ENCODE results near the gene PTMA.
"Not testable (repeated sequence)": the region's sequence is repeated elsewhere in the genome, so short reads cannot be mapped to it uniquely, and the experiment has no call there.

PTMA gene, protein sequence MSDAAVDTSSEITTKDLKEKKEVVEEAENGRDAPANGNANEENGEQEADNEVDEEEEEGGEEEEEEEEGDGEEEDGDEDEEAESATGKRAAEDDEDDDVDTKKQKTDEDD

DNA sequence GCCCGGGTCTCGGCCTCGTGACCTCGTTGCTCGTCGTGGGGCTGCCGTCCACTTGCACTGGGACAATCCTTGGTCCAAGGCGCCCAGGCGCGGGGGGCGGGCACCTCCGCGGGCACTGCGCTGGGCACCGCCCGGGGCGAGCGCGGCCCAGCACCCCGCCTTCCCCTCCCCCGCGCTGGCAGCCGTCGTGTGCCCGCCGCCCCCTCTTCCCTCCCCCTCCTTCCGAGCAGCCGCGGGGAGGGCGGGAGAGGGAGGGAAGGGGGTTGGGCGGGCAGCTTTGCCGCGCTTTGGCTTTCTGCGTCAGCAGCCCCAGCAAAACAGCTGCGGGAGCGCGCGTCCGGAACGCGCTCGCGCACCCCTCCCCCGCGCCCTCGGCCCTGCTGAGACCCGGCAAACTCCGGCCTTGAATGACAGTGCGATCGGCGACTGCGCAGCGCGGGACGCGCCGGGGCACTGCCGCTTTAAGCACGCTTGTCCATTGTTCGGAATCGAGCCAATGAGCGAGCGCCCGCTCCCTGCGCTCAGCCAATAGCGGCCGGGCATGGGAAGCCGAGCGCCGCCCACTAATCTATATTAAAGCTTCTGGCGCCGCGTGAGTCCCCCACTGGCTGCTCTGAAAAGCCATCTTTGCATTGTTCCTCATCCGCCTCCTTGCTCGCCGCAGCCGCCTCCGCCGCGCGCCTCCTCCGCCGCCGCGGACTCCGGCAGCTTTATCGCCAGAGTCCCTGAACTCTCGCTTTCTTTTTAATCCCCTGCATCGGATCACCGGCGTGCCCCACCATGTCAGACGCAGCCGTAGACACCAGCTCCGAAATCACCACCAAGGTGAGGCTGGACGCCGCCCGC is at the start of gene PTMA:
PTMA (plus strand) TSS at position 599 of the 846 bp plus-strand sequence; CDS start at position 781, 182 bp downstream.
- H3K9me3 ChIP-seq (ENCODE audit: control insufficient read depth, insufficient read depth, low read length): no peaks in the 10 kb centered on the region
- WGBS (ENCODE audit: insufficient coverage, insufficient read length): no CpG with 5 or more reads among the region's 97 CpGs
- peak; percentile 99 for DNase-seq (ENCODE audit: low read depth, low spot score)
- peak within 1 kb of the TSS; percentile 99 for H3K4me3 ChIP-seq (ENCODE audit: low read length)
- H3K27me3 ChIP-seq (ENCODE audit: control insufficient read depth, insufficient read depth, low read length): no peaks in the 10 kb centered on the region
- H3K36me3 ChIP-seq (ENCODE audit: control insufficient read depth, insufficient read depth, low read length): peaks cover 32% of the 10 kb centered on the region
- no peak within 1 kb of the TSS for H3K27ac ChIP-seq (ENCODE audit: low read length)
- peaks cover 2% of the 10 kb centered on the region; the same call in 1 of the 2 replicates for H3K4me1 ChIP-seq (ENCODE audit: control insufficient read depth, insufficient read depth, low read length)

DNA sequence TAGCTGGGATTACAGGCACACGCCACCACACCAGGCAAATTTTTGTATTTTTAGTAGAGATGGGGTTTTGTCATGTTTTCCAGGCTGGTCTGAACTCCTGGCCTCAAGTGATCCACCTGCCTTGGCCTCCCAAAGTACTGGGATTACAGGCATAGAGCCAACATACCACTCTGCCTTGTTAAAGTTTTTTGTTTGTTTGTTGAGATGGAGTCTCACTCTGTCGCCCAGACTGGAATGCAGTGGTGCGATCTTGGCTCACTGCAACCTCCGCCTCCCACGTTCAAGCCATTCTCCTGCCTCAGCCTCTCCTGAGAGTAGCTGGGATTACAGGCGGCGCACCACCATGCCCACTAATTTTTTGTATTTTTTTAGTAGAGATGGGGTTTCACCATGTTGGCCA is 48.3 kb upstream of the PTMA start:
- not testable (repeated sequence) for H3K36me3 ChIP-seq (ENCODE audit: control insufficient read depth, insufficient read depth, low read length); H3K9me3 ChIP-seq (ENCODE audit: control insufficient read depth, insufficient read depth, low read length); DNase-seq (ENCODE audit: low read depth, low spot score); H3K27ac ChIP-seq (ENCODE audit: low read length); H3K27me3 ChIP-seq (ENCODE audit: control insufficient read depth, insufficient read depth, low read length); H3K4me3 ChIP-seq (ENCODE audit: low read length); H3K4me1 ChIP-seq (ENCODE audit: control insufficient read depth, insufficient read depth, low read length)
- WGBS (ENCODE audit: insufficient coverage, insufficient read length): no CpG with 5 or more reads among the region's 7 CpGs

DNA sequence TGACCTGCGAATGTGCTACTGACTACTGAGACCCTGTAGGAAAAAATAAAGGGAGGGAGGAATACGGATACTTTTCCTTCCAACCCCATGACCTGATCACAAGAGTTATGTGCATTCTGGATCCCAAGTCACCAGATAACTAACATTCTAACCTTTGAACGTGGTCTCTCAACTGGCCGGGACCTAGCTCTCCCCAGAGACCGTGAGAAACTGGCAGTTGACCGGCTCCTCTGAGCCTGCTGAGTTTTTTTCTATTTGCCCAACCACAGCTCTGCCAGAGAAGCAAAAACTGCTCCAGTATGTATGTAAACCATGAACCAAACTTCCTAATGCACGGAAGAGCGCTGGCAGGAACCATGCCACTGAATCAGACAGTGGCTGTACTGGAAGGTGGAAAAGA is 47.5 kb upstream of the PTMA start:
- Histone ChIP-seq H3K27me3 (ENCODE audit: control insufficient read depth, insufficient read depth, low read length) (no peaks in the 10 kb centered on the region), H3K9me3 (ENCODE audit: control insufficient read depth, insufficient read depth, low read length) (no peaks in the 10 kb centered on the region), H3K36me3 (ENCODE audit: control insufficient read depth, insufficient read depth, low read length) (no peaks in the 10 kb centered on the region), H3K4me1 (ENCODE audit: control insufficient read depth, insufficient read depth, low read length) (peaks cover 10% of the 10 kb centered on the region; the same call in 1 of the 2 replicates), H3K27ac (ENCODE audit: low read length) (no peak overlapping the region), H3K4me3 (ENCODE audit: low read length) (no peak overlapping the region)
- WGBS (ENCODE audit: insufficient coverage, insufficient read length): no CpG with 5 or more reads among the region's 8 CpGs
- DNase-seq (ENCODE audit: low read depth, low spot score): no peak

DNA sequence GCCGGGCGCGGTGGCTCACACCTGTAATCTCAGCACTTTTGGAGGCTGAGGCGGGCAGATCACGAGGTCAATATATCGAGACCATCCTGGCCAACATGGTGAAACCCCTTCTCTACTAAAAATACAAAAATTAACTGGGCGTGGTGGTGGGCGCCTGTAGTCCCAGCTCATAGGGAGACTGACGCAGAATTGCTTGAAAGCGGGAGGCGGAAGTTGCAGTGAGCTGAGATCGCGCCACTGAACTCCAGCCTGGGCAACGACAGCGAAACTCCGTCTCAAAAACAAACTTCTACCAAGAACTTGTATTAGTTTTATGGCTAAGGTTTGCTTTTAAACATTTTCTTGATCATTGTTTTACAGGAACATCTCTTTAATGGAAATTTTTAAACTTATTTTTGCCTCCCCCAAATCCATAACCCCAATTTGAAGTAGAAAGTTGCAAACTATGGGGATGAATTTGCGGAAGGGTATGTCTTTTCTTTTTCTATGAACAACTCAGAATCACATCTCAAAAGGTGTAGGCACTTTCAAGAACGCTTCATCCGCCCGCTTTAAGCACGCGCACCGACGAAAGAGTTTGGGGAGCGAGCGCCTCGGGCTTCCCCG is 46.8 kb upstream of the PTMA start:
- no peak for DNase-seq (ENCODE audit: low read depth, low spot score)
- H3K27me3 ChIP-seq (ENCODE audit: control insufficient read depth, insufficient read depth, low read length): no peaks in the 10 kb centered on the region
- H3K4me3 ChIP-seq (ENCODE audit: low read length): peak overlapping the region; percentile 32; the same call in 1 of the 2 replicates
- peaks cover 11% of the 10 kb centered on the region; the same call in 1 of the 2 replicates for H3K4me1 ChIP-seq (ENCODE audit: control insufficient read depth, insufficient read depth, low read length)
- no peak overlapping the region for H3K27ac ChIP-seq (ENCODE audit: low read length)
- no CpG with 5 or more reads among the region's 28 CpGs for WGBS (ENCODE audit: insufficient coverage, insufficient read length)
- no peaks in the 10 kb centered on the region for H3K36me3 ChIP-seq (ENCODE audit: control insufficient read depth, insufficient read depth, low read length)
- H3K9me3 ChIP-seq (ENCODE audit: control insufficient read depth, insufficient read depth, low read length): no peaks in the 10 kb centered on the region

DNA sequence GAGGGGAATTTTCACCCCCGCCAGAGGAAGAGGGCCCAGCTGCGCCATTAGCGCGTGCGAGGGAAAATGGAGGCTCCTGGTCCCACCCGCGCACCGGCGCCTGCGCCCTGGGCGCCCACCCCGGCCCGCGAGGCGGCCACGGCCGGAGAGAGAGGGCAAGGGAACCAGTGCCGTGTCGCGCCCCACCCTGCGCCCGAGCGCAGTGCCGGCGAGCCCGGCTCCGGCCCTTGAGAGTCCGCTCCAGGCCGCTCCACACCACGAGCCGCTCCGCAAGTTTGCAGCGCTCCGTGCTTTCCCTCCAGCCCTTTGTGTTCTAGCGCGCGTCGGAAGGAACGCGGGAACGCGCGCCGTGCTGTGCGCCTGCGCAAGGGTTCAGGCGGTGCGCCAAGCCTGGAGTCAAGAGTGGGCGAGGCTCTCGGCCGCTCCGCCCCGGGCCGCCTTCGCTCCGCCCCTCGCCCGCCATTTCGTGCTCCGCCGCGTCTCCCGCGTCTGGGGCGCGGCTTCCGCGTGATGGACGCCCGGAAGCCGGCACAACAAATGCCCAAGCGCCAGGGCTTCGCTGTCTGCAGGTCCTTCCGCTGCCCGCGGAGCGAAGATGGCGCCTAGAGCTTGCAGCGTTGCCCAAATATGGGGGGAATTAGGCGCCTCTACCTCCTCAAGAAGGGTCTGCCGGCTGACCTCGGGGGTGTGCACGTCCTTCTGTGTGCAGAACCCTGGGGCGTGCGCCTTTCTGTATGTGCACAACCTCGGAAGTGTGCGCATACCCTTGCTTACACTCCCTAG is 46.1 kb upstream of the PTMA start:
- no peaks in the 10 kb centered on the region for H3K36me3 ChIP-seq (ENCODE audit: control insufficient read depth, insufficient read depth, low read length)
- no CpG with 5 or more reads among the region's 87 CpGs for WGBS (ENCODE audit: insufficient coverage, insufficient read length)
- DNase-seq (ENCODE audit: low read depth, low spot score): peak; percentile 97
- H3K27ac ChIP-seq (ENCODE audit: low read length): no peak overlapping the region
- H3K4me1 ChIP-seq (ENCODE audit: control insufficient read depth, insufficient read depth, low read length): peaks cover 11% of the 10 kb centered on the region; the same call in 1 of the 2 replicates
- H3K9me3 ChIP-seq (ENCODE audit: control insufficient read depth, insufficient read depth, low read length): no peaks in the 10 kb centered on the region
- peak overlapping the region; percentile 32; the same call in 1 of the 2 replicates for H3K4me3 ChIP-seq (ENCODE audit: low read length)
- no peaks in the 10 kb centered on the region for H3K27me3 ChIP-seq (ENCODE audit: control insufficient read depth, insufficient read depth, low read length)

DNA sequence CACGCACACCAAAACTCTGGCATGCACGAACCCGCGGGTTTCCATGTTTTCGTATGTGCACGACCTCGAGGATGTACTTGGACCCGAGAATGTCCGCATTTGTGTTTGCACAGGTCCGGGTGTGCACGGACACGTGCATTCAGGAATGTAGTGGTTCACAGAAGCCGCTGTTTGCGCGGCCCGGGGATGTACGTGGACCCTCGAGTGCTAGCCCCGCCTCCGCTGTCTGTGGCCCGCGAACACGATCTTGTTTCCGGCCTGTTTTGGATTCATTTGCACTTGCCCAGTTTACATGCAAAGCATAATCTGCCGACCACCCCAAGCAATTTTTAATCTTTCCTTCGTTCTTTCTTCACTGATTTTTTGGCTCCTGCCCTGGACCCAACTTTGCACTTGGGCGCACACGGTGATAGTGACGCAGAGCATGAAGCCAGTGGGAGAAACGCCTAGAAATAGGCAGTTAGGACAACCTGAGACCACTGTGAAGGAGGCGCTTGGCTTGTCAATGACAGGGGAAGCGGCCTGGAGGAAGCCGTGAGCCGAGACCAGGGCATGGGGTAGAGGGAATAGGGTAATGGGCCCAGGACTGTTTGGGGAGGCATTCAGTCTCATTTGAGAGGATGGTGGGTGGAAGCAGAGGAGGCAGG is 45.4 kb upstream of the PTMA start:
- no peaks in the 10 kb centered on the region for H3K27me3 ChIP-seq (ENCODE audit: control insufficient read depth, insufficient read depth, low read length)
- H3K4me3 ChIP-seq (ENCODE audit: low read length): no peak overlapping the region
- WGBS (ENCODE audit: insufficient coverage, insufficient read length): no CpG with 5 or more reads among the region's 34 CpGs
- H3K4me1 ChIP-seq (ENCODE audit: control insufficient read depth, insufficient read depth, low read length): peaks cover 13% of the 10 kb centered on the region; the same call in 1 of the 2 replicates
- DNase-seq (ENCODE audit: low read depth, low spot score): no peak
- H3K9me3 ChIP-seq (ENCODE audit: control insufficient read depth, insufficient read depth, low read length): no peaks in the 10 kb centered on the region
- no peaks in the 10 kb centered on the region for H3K36me3 ChIP-seq (ENCODE audit: control insufficient read depth, insufficient read depth, low read length)
- no peak overlapping the region for H3K27ac ChIP-seq (ENCODE audit: low read length)

DNA sequence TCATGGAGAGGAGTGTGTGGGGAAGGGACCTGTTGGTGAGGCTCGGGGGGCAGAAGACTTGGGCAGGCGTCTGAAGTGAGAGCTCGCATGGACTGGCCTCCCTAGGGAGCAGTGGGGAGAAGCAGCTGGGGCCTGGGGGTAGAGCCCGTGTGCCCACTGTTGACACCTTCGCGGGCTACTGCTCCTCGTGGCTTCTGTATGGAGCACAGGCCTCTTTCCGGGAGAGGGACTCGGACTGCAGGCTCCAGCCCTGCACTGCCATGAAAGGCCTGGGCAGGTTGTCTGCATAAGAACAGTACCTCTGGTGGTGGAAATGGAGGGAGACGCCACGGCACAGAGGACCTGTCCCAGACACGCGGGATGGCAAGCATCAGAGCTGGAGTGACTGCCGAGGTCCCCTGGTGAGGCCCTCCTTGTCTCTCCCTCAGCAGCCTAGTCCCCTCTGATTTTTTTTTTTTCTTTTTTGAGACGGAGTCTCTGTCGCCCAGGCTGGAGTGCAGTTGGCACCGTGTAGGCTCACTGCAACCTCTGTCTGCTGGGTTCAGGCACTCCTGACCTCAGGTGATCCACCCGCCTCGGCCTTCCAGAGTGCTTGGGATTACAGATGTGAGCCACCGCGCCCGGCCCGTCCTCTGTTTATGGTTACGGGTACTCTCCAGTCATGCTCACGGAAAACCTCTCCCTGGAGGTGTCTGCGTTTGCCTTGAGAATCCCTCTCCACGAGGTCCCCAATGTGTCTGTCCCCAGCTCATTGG is 44.7 kb upstream of the PTMA start:
- no peak overlapping the region for H3K27ac ChIP-seq (ENCODE audit: low read length)
- H3K36me3 ChIP-seq (ENCODE audit: control insufficient read depth, insufficient read depth, low read length): no peaks in the 10 kb centered on the region
- WGBS (ENCODE audit: insufficient coverage, insufficient read length): no CpG with 5 or more reads among the region's 27 CpGs

DNA sequence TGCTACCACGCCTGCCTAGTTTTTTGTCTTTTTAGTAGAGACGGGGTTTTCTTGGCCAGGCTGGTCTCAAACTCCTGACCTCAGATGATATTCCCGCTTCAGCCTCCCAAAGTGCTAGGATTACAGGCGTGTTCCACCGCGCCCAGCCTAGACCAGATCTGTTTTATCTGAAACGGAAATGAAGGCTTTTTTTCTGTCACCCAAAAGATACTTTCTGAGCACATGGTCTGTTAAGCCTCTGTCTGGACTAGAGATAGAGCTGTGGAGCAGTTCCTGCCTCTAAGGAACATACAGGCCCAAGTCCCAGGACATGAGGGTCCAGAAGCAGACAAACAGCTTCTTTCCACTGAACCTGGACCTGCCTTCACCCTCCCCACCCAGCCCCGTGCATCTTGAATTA is 43.6 kb upstream of the PTMA start:
- Histone ChIP-seq H3K27me3 (ENCODE audit: control insufficient read depth, insufficient read depth, low read length) (no peaks in the 10 kb centered on the region), H3K9me3 (ENCODE audit: control insufficient read depth, insufficient read depth, low read length) (no peaks in the 10 kb centered on the region), H3K36me3 (ENCODE audit: control insufficient read depth, insufficient read depth, low read length) (no peaks in the 10 kb centered on the region), H3K27ac (ENCODE audit: low read length) (no peak overlapping the region), H3K4me3 (ENCODE audit: low read length) (no peak overlapping the region), H3K4me1 (ENCODE audit: control insufficient read depth, insufficient read depth, low read length) (peaks cover 13% of the 10 kb centered on the region; the same call in 1 of the 2 replicates)
- WGBS (ENCODE audit: insufficient coverage, insufficient read length): no CpG with 5 or more reads among the region's 8 CpGs
- no peak for DNase-seq (ENCODE audit: low read depth, low spot score)

More for the DNA sequence above, 44.7 kb upstream of the PTMA start:
- Histone ChIP-seq H3K4me3 (ENCODE audit: low read length) (no peak overlapping the region), H3K4me1 (ENCODE audit: control insufficient read depth, insufficient read depth, low read length) (peaks cover 13% of the 10 kb centered on the region; the same call in 1 of the 2 replicates), H3K27me3 (ENCODE audit: control insufficient read depth, insufficient read depth, low read length) (no peaks in the 10 kb centered on the region), H3K9me3 (ENCODE audit: control insufficient read depth, insufficient read depth, low read length) (no peaks in the 10 kb centered on the region)
- no peak for DNase-seq (ENCODE audit: low read depth, low spot score)

DNA sequence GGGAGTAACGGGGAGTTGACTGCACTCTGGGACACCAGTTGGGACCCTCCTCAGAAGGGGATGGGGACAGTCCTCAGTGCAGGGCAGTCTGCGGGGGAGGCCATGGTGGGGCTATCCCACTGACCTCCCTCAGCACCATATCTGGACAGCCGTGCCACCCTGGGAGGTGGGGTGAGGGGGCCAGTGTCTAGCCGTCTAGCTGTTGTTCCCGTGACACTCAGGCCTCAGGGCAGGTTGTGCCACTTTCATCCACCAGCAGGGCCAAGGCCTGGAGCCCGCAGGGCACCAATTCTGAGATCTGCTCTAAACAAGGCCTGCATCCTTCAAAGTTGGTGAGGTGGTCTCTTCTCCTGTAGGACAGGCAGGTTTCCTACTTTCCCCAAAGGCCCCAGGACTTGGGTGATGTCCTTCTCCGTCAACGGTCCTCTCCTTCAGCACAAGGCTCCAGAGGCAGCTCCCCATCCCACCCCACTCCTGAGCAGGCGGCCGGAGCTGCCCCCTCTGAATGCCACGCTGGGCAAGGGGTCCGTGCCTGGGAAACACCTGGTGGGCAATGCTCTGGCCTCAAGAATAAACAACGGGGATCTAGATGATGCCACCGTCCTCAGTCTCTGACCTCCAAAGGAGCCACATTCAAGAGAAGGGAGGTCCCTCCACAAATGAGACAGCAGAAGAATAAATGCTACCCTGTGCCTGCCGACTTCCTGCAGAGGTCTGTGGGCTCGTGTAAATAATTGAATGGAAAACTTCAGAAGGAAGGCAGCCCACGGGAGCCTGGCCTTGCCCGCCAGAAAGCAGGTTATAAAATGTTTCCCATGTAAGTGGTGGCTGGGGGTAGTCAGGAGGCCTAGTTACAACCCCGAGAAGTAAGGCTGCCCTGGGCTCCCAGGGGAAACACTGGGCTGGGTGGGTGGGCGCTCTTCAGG is 42.8 kb upstream of the PTMA start:
- Histone ChIP-seq H3K36me3 (ENCODE audit: control insufficient read depth, insufficient read depth, low read length) (no peaks in the 10 kb centered on the region), H3K4me3 (ENCODE audit: low read length) (no peak overlapping the region), H3K9me3 (ENCODE audit: control insufficient read depth, insufficient read depth, low read length) (no peaks in the 10 kb centered on the region), H3K4me1 (ENCODE audit: control insufficient read depth, insufficient read depth, low read length) (peaks cover 13% of the 10 kb centered on the region; the same call in 1 of the 2 replicates), H3K27ac (ENCODE audit: low read length) (no peak overlapping the region), H3K27me3 (ENCODE audit: control insufficient read depth, insufficient read depth, low read length) (no peaks in the 10 kb centered on the region)
- no CpG with 5 or more reads among the region's 20 CpGs for WGBS (ENCODE audit: insufficient coverage, insufficient read length)
- DNase-seq (ENCODE audit: low read depth, low spot score): no peak
